PC-3 (cell line): ENCODE results near the gene PCDH18. TPM values are rescaled to one million over a fixed set of nuclear protein-coding genes. Genes with fewer than 3 reads are reported as not detected.

Source experiments
- ATAC-seq: fragments of 200-7000 bp; cut with Tn5 transposase; 2 replicates; pipeline ENCODE4 v1.9.1; 2020; ENCODE audit warnings: mild to moderate bottlenecking, moderate library complexity
- BruUV-seq: library from RNA; stranded (reverse); fragments of 400-500 nt; replicated peaks from 2 replicates; lab custom pipeline; 2021; lab: Mats Ljungman, UMichigan
- CTCF ChIA-PET: fragments of 300-600 bp; sonication (Branson Sonifier 250); formaldehyde crosslinking; loops from one replicate; lab custom pipeline; 2022; ENCODE audit warnings: antibody characterized with exemption; lab: Charles Lee
- POLR2A ChIA-PET: fragments of 300-600 bp; sonication (Branson Sonifier 250); formaldehyde crosslinking; loops from one replicate; lab custom pipeline; 2022; ENCODE audit warnings: antibody characterized with exemption; ENCODE audit not compliant: unreplicated experiment; lab: Charles Lee
- DNase-seq: peaks from one replicate; pipeline ENCODE4 v3.0.0-alpha.2; 2015
- H2AFZ ChIP-seq: fragments of 300-600 bp; sonication (generic); 2 replicates; pipeline ENCODE4 v1.6.0; 2016; ENCODE audit warnings: antibody characterized with exemption, low read length
- H3F3A ChIP-seq: fragments of 300-600 bp; sonication (generic); one replicate; pipeline ENCODE4 v1.6.0; 2017; ENCODE audit warnings: antibody characterized with exemption, low read length, control low read depth, mild to moderate bottlenecking; ENCODE audit not compliant: unreplicated experiment
- H3K27ac ChIP-seq: fragments of 300-600 bp; sonication (generic); 2 replicates; pipeline ENCODE4 v1.5.1; 2016; ENCODE audit warnings: mild to moderate bottlenecking, low read length
- H3K27me3 ChIP-seq: fragments of 300-600 bp; sonication (generic); 2 replicates; pipeline ENCODE4 v1.6.1; 2016; ENCODE audit warnings: low read length, mixed read lengths
- H3K36me3 ChIP-seq: fragments of 300-600 bp; sonication (generic); 2 replicates; pipeline ENCODE4 v1.6.1; 2016; ENCODE audit warnings: low read depth, mixed run types, low read length, mixed read lengths
- H3K4me1 ChIP-seq: fragments of 300-600 bp; sonication (generic); 2 replicates; pipeline ENCODE4 v1.5.1; 2016; ENCODE audit warnings: low read length; ENCODE audit not compliant: insufficient read depth
- H3K4me2 ChIP-seq: fragments of 300-600 bp; sonication (generic); 2 replicates; pipeline ENCODE4 v1.6.0; 2016; ENCODE audit warnings: low read length
- H3K4me3 ChIP-seq: fragments of 300-600 bp; sonication (generic); 2 replicates; pipeline ENCODE4 v1.5.1; 2016; ENCODE audit warnings: mild to moderate bottlenecking, low read length, mixed read lengths
- H3K79me2 ChIP-seq: fragments of 300-600 bp; sonication (generic); 2 replicates; pipeline ENCODE4 v1.6.1; 2017; ENCODE audit warnings: low read length, mixed read lengths
- H3K9ac ChIP-seq: fragments of 300-600 bp; sonication (generic); 2 replicates; pipeline ENCODE4 v1.6.0; 2016; ENCODE audit warnings: mild to moderate bottlenecking, low read length
- H3K9me2 ChIP-seq: fragments of 300-600 bp; sonication (generic); replicated peaks from 2 replicates; pipeline ENCODE4 v1.6.1; 2016; ENCODE audit warnings: mixed run types, low read length, mixed read lengths
- H3K9me3 ChIP-seq: fragments of 300-600 bp; sonication (generic); 2 replicates; pipeline ENCODE4 v1.6.1; 2016; ENCODE audit warnings: low read length, mixed read lengths
- H4K20me1 ChIP-seq: fragments of 300-600 bp; sonication (generic); 2 replicates; pipeline ENCODE4 v1.6.1; 2016; ENCODE audit warnings: low read length, mixed read lengths
- EZH2 ChIP-seq: fragments of 300-600 bp; sonication (generic); IDR thresholded peaks from one replicate; pipeline ENCODE4 v1.6.1; 2017; ENCODE audit warnings: antibody characterized with exemption, mild to moderate bottlenecking, low read length; ENCODE audit not compliant: unreplicated experiment
- EZH2phosphoT487 ChIP-seq: fragments of 300-600 bp; sonication (generic); IDR thresholded peaks from 2 replicates; pipeline ENCODE4 v1.6.1; 2018; ENCODE audit warnings: mild to moderate bottlenecking, antibody characterized with exemption, low read length, borderline replicate concordance
- intact Hi-C: fragments of 100-400 bp; cut with micrococcal nuclease; formaldehyde crosslinking; loops from 2 replicates; pipeline ENCODE4 v1.9.0; 2023
- total RNA-seq: library from RNA; depleted of rRNA; stranded (reverse); fragments of >200 nt; gene quantifications from 2 replicates; pipeline ENCODE4 v1.2.3, GENCODE V29; 2014
- TF ChIP-seq, protein P1 (sequence below): fragments of 300-600 bp; sonication (generic); conservative IDR thresholded peaks from 2 replicates; pipeline ENCODE4 v1.5.1; 2017; ENCODE audit warnings: antibody characterized with exemption, low read depth, mild to moderate bottlenecking, low read length

The PCDH18 gene
- total RNA-seq, 1 experiment from 2014 or later = 1.6 TPM

DNA sequence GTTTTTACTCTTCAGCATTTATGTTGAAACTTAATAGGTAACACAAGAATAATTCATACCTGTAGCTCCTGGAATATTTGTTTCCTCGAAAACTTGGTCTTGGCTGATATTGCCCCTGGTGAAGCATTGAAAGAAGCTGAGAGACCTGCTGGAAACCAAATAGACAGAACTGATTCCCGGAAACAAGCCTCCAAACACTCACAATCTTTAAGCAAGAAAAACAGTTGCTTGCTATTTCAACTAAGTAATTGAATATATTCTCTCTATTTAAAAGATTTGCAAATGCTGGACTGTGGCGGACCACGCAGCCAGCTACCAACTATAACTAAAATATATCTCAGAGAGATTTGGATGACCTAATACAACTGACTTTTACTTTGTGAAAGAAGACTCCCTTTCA is 3.6 kb downstream of the PCDH18 start:
- no peak for TF ChIP-seq EZH2phosphoT487
- no peak for TF ChIP-seq EZH2
- TF ChIP-seq, protein P1, sequence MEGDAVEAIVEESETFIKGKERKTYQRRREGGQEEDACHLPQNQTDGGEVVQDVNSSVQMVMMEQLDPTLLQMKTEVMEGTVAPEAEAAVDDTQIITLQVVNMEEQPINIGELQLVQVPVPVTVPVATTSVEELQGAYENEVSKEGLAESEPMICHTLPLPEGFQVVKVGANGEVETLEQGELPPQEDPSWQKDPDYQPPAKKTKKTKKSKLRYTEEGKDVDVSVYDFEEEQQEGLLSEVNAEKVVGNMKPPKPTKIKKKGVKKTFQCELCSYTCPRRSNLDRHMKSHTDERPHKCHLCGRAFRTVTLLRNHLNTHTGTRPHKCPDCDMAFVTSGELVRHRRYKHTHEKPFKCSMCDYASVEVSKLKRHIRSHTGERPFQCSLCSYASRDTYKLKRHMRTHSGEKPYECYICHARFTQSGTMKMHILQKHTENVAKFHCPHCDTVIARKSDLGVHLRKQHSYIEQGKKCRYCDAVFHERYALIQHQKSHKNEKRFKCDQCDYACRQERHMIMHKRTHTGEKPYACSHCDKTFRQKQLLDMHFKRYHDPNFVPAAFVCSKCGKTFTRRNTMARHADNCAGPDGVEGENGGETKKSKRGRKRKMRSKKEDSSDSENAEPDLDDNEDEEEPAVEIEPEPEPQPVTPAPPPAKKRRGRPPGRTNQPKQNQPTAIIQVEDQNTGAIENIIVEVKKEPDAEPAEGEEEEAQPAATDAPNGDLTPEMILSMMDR = no peak
- no peak overlapping the region for H3K4me3 ChIP-seq
- no peaks in the 10 kb centered on the region for H3K79me2 ChIP-seq
- H3K27me3 ChIP-seq = no peaks in the 10 kb centered on the region
- intact Hi-C loops = no loop called here
- H3K9me2 ChIP-seq = no peaks in the 10 kb centered on the region
- no peak overlapping the region for H3K4me2 ChIP-seq
- no peak overlapping the region for H2AFZ ChIP-seq
- H3K27ac ChIP-seq = no peak overlapping the region
- H3F3A ChIP-seq = no peaks in the 10 kb centered on the region
- H3K9me3 ChIP-seq = no peaks in the 10 kb centered on the region
- no peak overlapping the region for H3K9ac ChIP-seq
- no TSS peak for BruUV-seq
- ChIA-PET POLR2A (no interaction called here), CTCF (no interaction called here)
- ATAC-seq = no peak
- H3K4me1 ChIP-seq = peaks cover 19% of the 10 kb centered on the region; the same call in 1 of the 2 replicates
- no peaks in the 10 kb centered on the region for H3K36me3 ChIP-seq
- DNase-seq = no peak
- H4K20me1 ChIP-seq = no peaks in the 10 kb centered on the region

DNA sequence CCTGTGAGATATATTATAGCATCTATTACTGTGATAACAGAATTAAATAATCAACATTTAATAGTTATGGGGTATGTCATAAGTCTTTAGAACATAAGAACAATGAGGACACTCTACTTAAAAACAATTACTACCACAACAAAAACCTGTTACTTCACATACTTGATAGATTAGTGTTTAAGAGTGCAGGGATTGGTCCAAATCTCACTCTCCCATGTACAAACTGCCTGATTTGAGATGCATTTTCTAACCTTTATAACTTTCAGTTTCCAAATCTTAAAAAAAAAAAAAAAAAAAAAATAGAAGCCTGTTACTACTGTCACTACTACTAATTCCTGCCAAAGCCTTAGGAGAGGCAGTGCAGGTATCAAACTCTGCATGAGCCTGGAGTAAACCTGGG is 5.6 kb downstream of the PCDH18 start:
- H2AFZ ChIP-seq = no peak overlapping the region
- intact Hi-C loops = no loop called here
- H3K9ac ChIP-seq = no peak overlapping the region
- no peaks in the 10 kb centered on the region for H3K27me3 ChIP-seq
- H3K27ac ChIP-seq = no peak overlapping the region
- ChIA-PET CTCF (no interaction called here), POLR2A (no interaction called here)
- no peak for TF ChIP-seq EZH2
- no peak for TF ChIP-seq EZH2phosphoT487
- TF ChIP-seq, protein P1 = no peak
- H3F3A ChIP-seq = no peaks in the 10 kb centered on the region
- DNase-seq (no peak), ATAC-seq (no peak)
- no TSS peak for BruUV-seq
- H3K36me3 ChIP-seq = no peaks in the 10 kb centered on the region
- 0 out of 2 replicates have a peak, but pooled peaks cover 13% of the 10 kb centered on the region for H3K4me1 ChIP-seq
- H3K9me3 ChIP-seq = no peaks in the 10 kb centered on the region
- H3K79me2 ChIP-seq = no peaks in the 10 kb centered on the region
- no peak overlapping the region for H3K4me3 ChIP-seq
- no peaks in the 10 kb centered on the region for H3K9me2 ChIP-seq
- no peaks in the 10 kb centered on the region for H4K20me1 ChIP-seq
- no peak overlapping the region for H3K4me2 ChIP-seq

DNA sequence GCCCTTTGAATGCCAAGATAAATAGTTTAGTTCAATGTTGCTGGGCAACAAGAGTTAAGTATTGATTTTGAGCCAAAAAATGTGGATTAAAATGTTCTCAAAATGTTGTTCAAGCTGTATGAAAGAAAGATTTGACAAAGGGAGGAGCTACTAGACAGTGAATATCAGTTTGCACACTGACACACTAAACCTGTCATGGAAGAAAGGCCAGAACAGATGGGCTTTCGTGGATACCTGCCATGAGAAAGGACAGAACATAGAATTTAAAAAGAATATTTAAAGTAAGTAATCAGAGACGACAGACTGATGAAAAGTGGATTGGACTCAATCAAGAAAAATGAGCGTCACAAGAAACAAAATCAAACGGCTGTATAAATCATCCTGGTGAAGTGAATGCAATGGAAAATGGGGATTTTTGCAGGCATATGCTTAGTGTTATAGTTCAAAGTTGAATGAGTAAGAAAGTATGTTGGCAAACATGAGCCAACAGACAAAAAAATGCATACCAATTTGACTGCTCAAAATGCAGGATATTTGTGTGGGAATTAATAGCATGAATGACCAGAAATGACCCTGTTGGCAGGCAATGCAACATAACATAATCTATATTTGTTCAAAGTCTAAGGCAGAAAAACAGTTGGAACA is 7.4 kb downstream of the PCDH18 start:
- Histone ChIP-seq H3K27ac (no peak overlapping the region), H3K9me3 (no peaks in the 10 kb centered on the region), H2AFZ (no peak overlapping the region), H3K4me1 (peaks cover 8% of the 10 kb centered on the region), H3K9ac (no peak overlapping the region), H4K20me1 (no peaks in the 10 kb centered on the region), H3K4me3 (no peak overlapping the region), H3K27me3 (no peaks in the 10 kb centered on the region), H3K4me2 (no peak overlapping the region), H3F3A (no peaks in the 10 kb centered on the region), H3K36me3 (no peaks in the 10 kb centered on the region), H3K9me2 (no peaks in the 10 kb centered on the region), H3K79me2 (no peaks in the 10 kb centered on the region)
- ChIA-PET CTCF (no interaction called here), POLR2A (no interaction called here)
- intact Hi-C loops = no loop called here
- no peak for ATAC-seq
- TF ChIP-seq EZH2 = no peak
- no peak for TF ChIP-seq EZH2phosphoT487
- BruUV-seq = no TSS peak
- no peak for DNase-seq
